ENCODE results near the gene PMM2.
"Not testable (repeated sequence)": the region's sequence is repeated elsewhere in the genome, so short reads cannot be mapped to it uniquely, and the experiment has no call there.

GRCh38 chr16:8843296-8843695 is 45.7 kb downstream of the PMM2 start:
- not testable (repeated sequence) for TF ChIP-seq CTCF, POLR2A (IDR thresholded peaks at IDR 0.05)
